Osteocyte (in vitro differentiated cells): ENCODE results near the gene GRIA4. TPM values are rescaled to one million over a fixed set of nuclear protein-coding genes. Genes with fewer than 3 reads are reported as not detected.
A peak's percentile ranks its signal among the peaks of the same experiment; 100 is the strongest.

Experiments used
- DNase-seq: peaks from one replicate; pipeline ENCODE4 v3.0.0; 2021; ENCODE audit warnings: mixed read lengths; ENCODE audit not compliant: unreplicated experiment; ENCODE audit errors: extremely low spot score
- H3K27ac Mint-ChIP-seq: one replicate; pipeline ENCODE4 v1.8.0; 2021; ENCODE audit warnings: mild to moderate bottlenecking, mixed read lengths; ENCODE audit not compliant: unreplicated experiment
- H3K27me3 Mint-ChIP-seq: one replicate; pipeline ENCODE4 v1.8.0; 2021; ENCODE audit warnings: mixed read lengths; ENCODE audit not compliant: unreplicated experiment
- H3K36me3 Mint-ChIP-seq: one replicate; pipeline ENCODE4 v1.8.0; 2021; ENCODE audit warnings: mixed read lengths; ENCODE audit not compliant: unreplicated experiment
- H3K4me1 Mint-ChIP-seq: one replicate; pipeline ENCODE4 v1.8.0; 2021; ENCODE audit warnings: mixed read lengths; ENCODE audit not compliant: unreplicated experiment
- H3K4me3 Mint-ChIP-seq: one replicate; pipeline ENCODE4 v1.8.0; 2021; ENCODE audit warnings: mild to moderate bottlenecking, moderate library complexity, mixed read lengths; ENCODE audit not compliant: unreplicated experiment
- H3K9me3 Mint-ChIP-seq: one replicate; pipeline ENCODE4 v1.8.0; 2021; ENCODE audit warnings: mixed read lengths; ENCODE audit not compliant: unreplicated experiment
- long read RNA-seq: library from polyadenylated mRNA; unstranded; transcript quantifications from one replicate; pipeline ENCODE4 v2.0.0, GENCODE V29; 2021
- total RNA-seq: library from RNA; stranded (reverse); gene quantifications from 2 replicates; pipeline ENCODE4 v1.2.1, GENCODE V29; 2021
- TF ChIP-seq, protein P1 (sequence below): fragments of 200-600 bp; sonication (generic); IDR thresholded peaks from 2 replicates; pipeline ENCODE4 v1.5.0; 2021; ENCODE audit warnings: antibody characterized with exemption, mild to moderate bottlenecking, moderate library complexity

GRIA4 gene
- total RNA-seq: not detected in 2 replicates
- long read RNA-seq, partial matches to known transcripts: 0 of 1 reads
- long read RNA-seq, other reads (novel, unspliced or antisense): 1 of 1 reads

DNA sequence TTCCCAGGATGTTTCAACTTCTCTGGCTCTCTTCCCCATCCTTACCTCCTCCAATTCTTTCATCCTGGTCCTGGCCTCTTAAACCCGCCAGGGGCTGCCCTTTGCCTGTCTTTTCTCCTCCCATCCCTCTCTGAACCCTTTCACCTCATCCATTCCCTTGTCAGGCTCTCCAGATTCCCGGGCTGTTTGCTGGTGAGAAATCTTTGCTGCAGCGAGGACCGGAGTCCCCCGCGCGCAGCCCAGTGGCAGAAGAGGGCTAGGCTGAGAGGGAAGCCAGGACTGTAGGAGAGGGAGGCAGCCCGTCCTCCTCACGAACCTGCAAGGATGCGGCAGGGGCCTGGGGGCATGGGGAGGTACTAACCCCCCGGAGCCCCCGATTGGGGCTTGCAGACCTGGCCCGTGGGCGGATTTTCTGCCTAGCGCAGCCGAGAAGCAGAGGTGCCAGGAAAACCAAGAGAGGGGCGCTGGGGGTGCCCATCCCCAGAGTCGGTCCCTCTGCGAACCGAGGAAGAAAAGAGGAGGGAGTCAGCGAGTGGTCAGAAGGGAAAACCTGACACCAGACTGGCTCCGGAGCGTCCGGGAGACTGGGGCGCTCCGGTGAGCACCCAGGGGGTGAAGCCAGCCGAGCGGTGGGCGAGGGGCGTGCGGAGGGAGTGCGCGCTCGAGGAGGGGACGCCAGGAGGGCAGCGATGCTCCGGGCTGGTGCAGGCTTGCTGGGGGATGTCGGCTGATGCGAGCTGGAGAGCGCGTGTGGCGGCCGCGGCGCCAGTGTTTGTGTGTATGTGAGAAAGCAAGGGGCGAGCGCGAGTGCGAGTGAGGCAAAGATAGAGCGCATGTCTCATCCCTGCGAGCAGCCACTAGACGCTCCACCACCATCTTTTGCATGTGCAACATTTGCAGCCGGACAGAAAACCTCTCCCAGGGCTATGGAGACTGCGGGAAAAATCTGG is at the start of gene GRIA4:
GRIA4 (plus strand) TSS at position 242 of the 950 bp plus-strand sequence. CDS start 925 bp downstream, outside the sequence.
- Mint-ChIP-seq H3K4me1 (peaks cover 26% of the 10 kb centered on the region), H3K27ac (no peak within 1 kb of the TSS), H3K27me3 (peaks cover 75% of the 10 kb centered on the region), H3K9me3 (no peaks in the 10 kb centered on the region), H3K4me3 (peak within 1 kb of the TSS; percentile 81), H3K36me3 (no peaks in the 10 kb centered on the region)
- TF ChIP-seq, protein P1, sequence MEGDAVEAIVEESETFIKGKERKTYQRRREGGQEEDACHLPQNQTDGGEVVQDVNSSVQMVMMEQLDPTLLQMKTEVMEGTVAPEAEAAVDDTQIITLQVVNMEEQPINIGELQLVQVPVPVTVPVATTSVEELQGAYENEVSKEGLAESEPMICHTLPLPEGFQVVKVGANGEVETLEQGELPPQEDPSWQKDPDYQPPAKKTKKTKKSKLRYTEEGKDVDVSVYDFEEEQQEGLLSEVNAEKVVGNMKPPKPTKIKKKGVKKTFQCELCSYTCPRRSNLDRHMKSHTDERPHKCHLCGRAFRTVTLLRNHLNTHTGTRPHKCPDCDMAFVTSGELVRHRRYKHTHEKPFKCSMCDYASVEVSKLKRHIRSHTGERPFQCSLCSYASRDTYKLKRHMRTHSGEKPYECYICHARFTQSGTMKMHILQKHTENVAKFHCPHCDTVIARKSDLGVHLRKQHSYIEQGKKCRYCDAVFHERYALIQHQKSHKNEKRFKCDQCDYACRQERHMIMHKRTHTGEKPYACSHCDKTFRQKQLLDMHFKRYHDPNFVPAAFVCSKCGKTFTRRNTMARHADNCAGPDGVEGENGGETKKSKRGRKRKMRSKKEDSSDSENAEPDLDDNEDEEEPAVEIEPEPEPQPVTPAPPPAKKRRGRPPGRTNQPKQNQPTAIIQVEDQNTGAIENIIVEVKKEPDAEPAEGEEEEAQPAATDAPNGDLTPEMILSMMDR: no peak
- peak; percentile 84 for DNase-seq

- no peaks in the 10 kb centered on the region for H3K4me1 Mint-ChIP-seq
- TF ChIP-seq, protein P1: no peak
- no peaks in the 10 kb centered on the region for H3K36me3 Mint-ChIP-seq
- no peak overlapping the region for H3K27ac Mint-ChIP-seq
- no peaks in the 10 kb centered on the region for H3K9me3 Mint-ChIP-seq
- H3K27me3 Mint-ChIP-seq: no peaks in the 10 kb centered on the region
- DNase-seq: no peak
- no peak overlapping the region for H3K4me3 Mint-ChIP-seq
Observed at GRCh38 chr11:105573091-105573490, 36.8 kb upstream of the GRIA4 start.

GRCh38 chr11:105574974-105575373 is 34.9 kb upstream of the GRIA4 start:
- TF ChIP-seq, protein P1: no peak
- DNase-seq: no peak
- Mint-ChIP-seq H3K36me3 (no peaks in the 10 kb centered on the region), H3K4me1 (no peaks in the 10 kb centered on the region), H3K27ac (no peak overlapping the region), H3K9me3 (no peaks in the 10 kb centered on the region), H3K27me3 (no peaks in the 10 kb centered on the region), H3K4me3 (no peak overlapping the region)

GRCh38 chr11:105577641-105578040 is 32.2 kb upstream of the GRIA4 start:
- H3K27me3 Mint-ChIP-seq: no peaks in the 10 kb centered on the region
- no peaks in the 10 kb centered on the region for H3K4me1 Mint-ChIP-seq
- no peak for DNase-seq
- H3K4me3 Mint-ChIP-seq: no peak overlapping the region
- no peak overlapping the region for H3K27ac Mint-ChIP-seq
- no peaks in the 10 kb centered on the region for H3K36me3 Mint-ChIP-seq
- H3K9me3 Mint-ChIP-seq: no peaks in the 10 kb centered on the region
- TF ChIP-seq, protein P1: peak; percentile 26

DNA sequence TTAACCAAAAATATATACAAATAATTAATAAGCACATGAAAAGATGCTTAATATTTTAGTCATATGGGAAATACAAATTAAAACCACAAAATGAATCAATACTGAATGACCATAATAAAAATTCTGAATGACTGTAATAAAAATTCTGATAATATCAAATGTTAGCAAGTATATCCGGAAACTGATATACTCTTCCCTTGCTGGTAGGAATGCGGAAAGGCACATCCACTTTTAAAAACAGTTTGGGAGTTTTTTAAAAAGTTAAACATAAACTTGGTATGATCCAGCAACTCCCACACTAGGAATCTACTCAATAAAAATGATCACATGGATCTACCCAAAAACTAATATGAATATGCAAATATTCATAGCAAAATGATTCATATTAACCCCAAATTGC is 30.8 kb upstream of the GRIA4 start:
- H3K4me1 Mint-ChIP-seq: no peaks in the 10 kb centered on the region
- H3K27me3 Mint-ChIP-seq: no peaks in the 10 kb centered on the region
- H3K9me3 Mint-ChIP-seq: no peaks in the 10 kb centered on the region
- H3K36me3 Mint-ChIP-seq: no peaks in the 10 kb centered on the region
- H3K27ac Mint-ChIP-seq: no peak overlapping the region
- no peak overlapping the region for H3K4me3 Mint-ChIP-seq
- no peak for DNase-seq
- TF ChIP-seq, protein P1: no peak
